Measurements from ENCODE around the gene SLC35F4.
"Not testable (repeated sequence)": the region's sequence is repeated elsewhere in the genome, so short reads cannot be mapped to it uniquely, and the experiment has no call there.

Gene SLC35F4

GRCh38 chr14:57712102-57712501 lies 153.8 kb downstream of the SLC35F4 start:
- Histone ChIP-seq H3K4me1 (ENCODE audit: insufficient read depth, low read length) (peaks cover 25% of the 10 kb centered on the region), H3K36me3 (ENCODE audit: insufficient read depth, low read depth, low read length) (no peaks in the 10 kb centered on the region; the same call in 1 of the 2 replicates), H3K27me3 (ENCODE audit: insufficient read depth, low read length) (no peaks in the 10 kb centered on the region), H3K4me3 (ENCODE audit: low read length) (no peak overlapping the region), H3K9ac (ENCODE audit: low read depth, low read length) (no peak overlapping the region), H3K9me3 (ENCODE audit: insufficient read depth, low read depth, low read length) (peaks cover 12% of the 10 kb centered on the region), H3K27ac (ENCODE audit: low read length) (no peak overlapping the region)

- Histone ChIP-seq H3K36me3 (ENCODE audit: insufficient read depth, low read depth, low read length) (no peaks in the 10 kb centered on the region; the same call in 1 of the 2 replicates), H3K27me3 (ENCODE audit: insufficient read depth, low read length) (no peaks in the 10 kb centered on the region), H3K4me1 (ENCODE audit: insufficient read depth, low read length) (peaks cover 19% of the 10 kb centered on the region), H3K4me3 (ENCODE audit: low read length) (no peak overlapping the region), H3K9ac (ENCODE audit: low read depth, low read length) (no peak overlapping the region), H3K9me3 (ENCODE audit: insufficient read depth, low read depth, low read length) (peaks cover 12% of the 10 kb centered on the region), H3K27ac (ENCODE audit: low read length) (no peak overlapping the region)
These were observed 156.0 kb downstream of the SLC35F4 start for GRCh38 chr14:57709909-57710308.

GRCh38 chr14:57709086-57709485 lies 156.8 kb downstream of the SLC35F4 start:
- Histone ChIP-seq H3K9me3 (ENCODE audit: insufficient read depth, low read depth, low read length) (peaks cover 12% of the 10 kb centered on the region), H3K4me1 (ENCODE audit: insufficient read depth, low read length) (peaks cover 15% of the 10 kb centered on the region)
- not testable (repeated sequence) for H3K9ac ChIP-seq (ENCODE audit: low read depth, low read length); H3K36me3 ChIP-seq (ENCODE audit: insufficient read depth, low read depth, low read length); H3K27me3 ChIP-seq (ENCODE audit: insufficient read depth, low read length); H3K4me3 ChIP-seq (ENCODE audit: low read length); H3K27ac ChIP-seq (ENCODE audit: low read length)

GRCh38 chr14:57707219-57707618 lies 158.7 kb downstream of the SLC35F4 start:
- Histone ChIP-seq H3K27me3 (ENCODE audit: insufficient read depth, low read length) (no peaks in the 10 kb centered on the region), H3K9me3 (ENCODE audit: insufficient read depth, low read depth, low read length) (peaks cover 12% of the 10 kb centered on the region), H3K36me3 (ENCODE audit: insufficient read depth, low read depth, low read length) (no peaks in the 10 kb centered on the region; the same call in 1 of the 2 replicates), H3K27ac (ENCODE audit: low read length) (no peak overlapping the region), H3K4me3 (ENCODE audit: low read length) (no peak overlapping the region), H3K4me1 (ENCODE audit: insufficient read depth, low read length) (peaks cover 4% of the 10 kb centered on the region; the same call in 1 of the 2 replicates), H3K9ac (ENCODE audit: low read depth, low read length) (no peak overlapping the region)

- Histone ChIP-seq H3K27me3 (ENCODE audit: insufficient read depth, low read length) (no peaks in the 10 kb centered on the region), H3K9me3 (ENCODE audit: insufficient read depth, low read depth, low read length) (peaks cover 4% of the 10 kb centered on the region), H3K4me3 (ENCODE audit: low read length) (no peak overlapping the region), H3K4me1 (ENCODE audit: insufficient read depth, low read length) (no peaks in the 10 kb centered on the region), H3K36me3 (ENCODE audit: insufficient read depth, low read depth, low read length) (no peaks in the 10 kb centered on the region), H3K27ac (ENCODE audit: low read length) (no peak overlapping the region), H3K9ac (ENCODE audit: low read depth, low read length) (no peak overlapping the region)
These were observed 161.1 kb downstream of the SLC35F4 start for GRCh38 chr14:57704763-57705162.

GRCh38 chr14:57699947-57700346 lies 165.9 kb downstream of the SLC35F4 start:
- no peaks in the 10 kb centered on the region for H3K9me3 ChIP-seq (ENCODE audit: insufficient read depth, low read depth, low read length)
- no peaks in the 10 kb centered on the region for H3K36me3 ChIP-seq (ENCODE audit: insufficient read depth, low read depth, low read length)
- H3K27me3 ChIP-seq (ENCODE audit: insufficient read depth, low read length), result no peaks in the 10 kb centered on the region
- H3K4me1 ChIP-seq (ENCODE audit: insufficient read depth, low read length), result no peaks in the 10 kb centered on the region
- H3K4me3 ChIP-seq (ENCODE audit: low read length), result no peak overlapping the region
- no peak overlapping the region for H3K9ac ChIP-seq (ENCODE audit: low read depth, low read length)
- H3K27ac ChIP-seq (ENCODE audit: low read length), result no peak overlapping the region

GRCh38 chr14:57692671-57693070 lies 173.2 kb downstream of the SLC35F4 start:
- no peaks in the 10 kb centered on the region for H3K36me3 ChIP-seq (ENCODE audit: insufficient read depth, low read depth, low read length)
- H3K4me1 ChIP-seq (ENCODE audit: insufficient read depth, low read length), result no peaks in the 10 kb centered on the region
- H3K4me3 ChIP-seq (ENCODE audit: low read length), result no peak overlapping the region
- peaks cover 13% of the 10 kb centered on the region for H3K9me3 ChIP-seq (ENCODE audit: insufficient read depth, low read depth, low read length)
- no peak overlapping the region for H3K9ac ChIP-seq (ENCODE audit: low read depth, low read length)
- no peak overlapping the region for H3K27ac ChIP-seq (ENCODE audit: low read length)
- no peaks in the 10 kb centered on the region for H3K27me3 ChIP-seq (ENCODE audit: insufficient read depth, low read length)

GRCh38 chr14:57687416-57687815 lies 178.5 kb downstream of the SLC35F4 start:
- no peak overlapping the region for H3K9ac ChIP-seq (ENCODE audit: low read depth, low read length)
- H3K9me3 ChIP-seq (ENCODE audit: insufficient read depth, low read depth, low read length), result no peaks in the 10 kb centered on the region
- no peaks in the 10 kb centered on the region for H3K27me3 ChIP-seq (ENCODE audit: insufficient read depth, low read length)
- no peaks in the 10 kb centered on the region for H3K36me3 ChIP-seq (ENCODE audit: insufficient read depth, low read depth, low read length)
- no peaks in the 10 kb centered on the region for H3K4me1 ChIP-seq (ENCODE audit: insufficient read depth, low read length)
- no peak overlapping the region for H3K4me3 ChIP-seq (ENCODE audit: low read length)
- H3K27ac ChIP-seq (ENCODE audit: low read length), result no peak overlapping the region

- no peaks in the 10 kb centered on the region for H3K9me3 ChIP-seq (ENCODE audit: insufficient read depth, low read depth, low read length)
- no peaks in the 10 kb centered on the region for H3K27me3 ChIP-seq (ENCODE audit: insufficient read depth, low read length)
These were observed 179.6 kb downstream of the SLC35F4 start for GRCh38 chr14:57686304-57686703.

GRCh38 chr14:57671021-57671420 lies 194.9 kb downstream of the SLC35F4 start:
- Histone ChIP-seq H3K27me3 (ENCODE audit: insufficient read depth, low read length) (no peaks in the 10 kb centered on the region), H3K36me3 (ENCODE audit: insufficient read depth, low read depth, low read length) (no peaks in the 10 kb centered on the region), H3K9me3 (ENCODE audit: insufficient read depth, low read depth, low read length) (no peaks in the 10 kb centered on the region), H3K4me3 (ENCODE audit: low read length) (no peak overlapping the region), H3K27ac (ENCODE audit: low read length) (no peak overlapping the region), H3K4me1 (ENCODE audit: insufficient read depth, low read length) (peaks cover 3% of the 10 kb centered on the region; the same call in 1 of the 2 replicates), H3K9ac (ENCODE audit: low read depth, low read length) (no peak overlapping the region)

More at GRCh38 chr14:57686304-57686703, 179.6 kb downstream of the SLC35F4 start:
- no peak overlapping the region for H3K4me3 ChIP-seq (ENCODE audit: low read length)
- no peak overlapping the region for H3K9ac ChIP-seq (ENCODE audit: low read depth, low read length)
- no peak overlapping the region for H3K27ac ChIP-seq (ENCODE audit: low read length)
- H3K4me1 ChIP-seq (ENCODE audit: insufficient read depth, low read length), result no peaks in the 10 kb centered on the region
- no peaks in the 10 kb centered on the region for H3K36me3 ChIP-seq (ENCODE audit: insufficient read depth, low read depth, low read length)

- H3K9ac ChIP-seq (ENCODE audit: low read depth, low read length), result no peak overlapping the region
These were observed 205.7 kb downstream of the SLC35F4 start for GRCh38 chr14:57660208-57660607.

GRCh38 chr14:57659052-57659451 lies 206.8 kb downstream of the SLC35F4 start:
- Histone ChIP-seq H3K27me3 (ENCODE audit: insufficient read depth, low read length) (no peaks in the 10 kb centered on the region), H3K4me1 (ENCODE audit: insufficient read depth, low read length) (no peaks in the 10 kb centered on the region), H3K9ac (ENCODE audit: low read depth, low read length) (no peak overlapping the region), H3K9me3 (ENCODE audit: insufficient read depth, low read depth, low read length) (peaks cover 3% of the 10 kb centered on the region; the same call in 1 of the 2 replicates), H3K4me3 (ENCODE audit: low read length) (no peak overlapping the region), H3K36me3 (ENCODE audit: insufficient read depth, low read depth, low read length) (no peaks in the 10 kb centered on the region), H3K27ac (ENCODE audit: low read length) (no peak overlapping the region)

More at GRCh38 chr14:57660208-57660607, 205.7 kb downstream of the SLC35F4 start:
- no peaks in the 10 kb centered on the region for H3K27me3 ChIP-seq (ENCODE audit: insufficient read depth, low read length)
- H3K4me1 ChIP-seq (ENCODE audit: insufficient read depth, low read length), result no peaks in the 10 kb centered on the region
- H3K27ac ChIP-seq (ENCODE audit: low read length), result no peak overlapping the region
- peaks cover 3% of the 10 kb centered on the region; the same call in 1 of the 2 replicates for H3K9me3 ChIP-seq (ENCODE audit: insufficient read depth, low read depth, low read length)
- no peak overlapping the region for H3K4me3 ChIP-seq (ENCODE audit: low read length)
- no peaks in the 10 kb centered on the region for H3K36me3 ChIP-seq (ENCODE audit: insufficient read depth, low read depth, low read length)
